Psoas muscle (tissue), 8 donors: ENCODE results near the gene PTPRD. TPM values are rescaled to one million over a fixed set of nuclear protein-coding genes. Genes with fewer than 3 reads are reported as not detected.

ENCODE experiments used
- ATAC-seq, 4 donors: fragments of 200-7000 bp; cut with Tn5 transposase; one replicate each; pipeline ENCODE4 v1.9.1; 2020; ENCODE audit warnings: moderate library complexity in 3 of 4, mild to moderate bottlenecking in 2 of 4
- DNase-seq, 2 donors: peaks; one replicate each; pipeline ENCODE4 v3.0.0-alpha.2; 2020
- H3K27ac ChIP-seq: fragments of 200-600 bp; one replicate; pipeline ENCODE4 v1.8.0; 2022
- H3K27me3 ChIP-seq, 3 donors: fragments of 200-600 bp in 1 of 3; one replicate each; pipeline versions ENCODE4 v1.6.1 to v1.8.0; 2013 to 2022; ENCODE audit warnings: low read length in 2 of 3, mild to moderate bottlenecking in 2 of 3, moderate library complexity in 1 of 3; ENCODE audit not compliant: insufficient read depth in 3 of 3
- H3K36me3 ChIP-seq, 2 donors: fragments of 200-600 bp in 1 of 2; one replicate each; pipeline versions ENCODE4 v1.6.1 to v1.8.0; 2013 to 2022; ENCODE audit warnings: low read depth in 1 of 2, mild to moderate bottlenecking in 1 of 2, moderate library complexity in 1 of 2; ENCODE audit not compliant: insufficient read depth in 1 of 2
- H3K4me1 ChIP-seq: fragments of 200-600 bp; one replicate; pipeline ENCODE4 v1.8.0; 2022
- H3K4me3 ChIP-seq: fragments of 200-600 bp; one replicate; pipeline ENCODE4 v1.8.0; 2022; ENCODE audit warnings: mild to moderate bottlenecking
- H3K9me3 ChIP-seq: fragments of 200-600 bp; one replicate; pipeline ENCODE4 v1.8.0; 2022
- WGBS, 3 donors: extraction: QIAGEN DNeasy Blood & Tissue Kit; methylation state at CpG; one replicate each; pipeline versions ENCODE4 v1.1.6 to v1.1.7; 2013; 5-methylcytosine and 5-hydroxymethylcytosine counted together
- intact Hi-C, 2 donors: fragments of 100-400 bp; cut with DNase I; formaldehyde crosslinking; loops; one replicate each; pipeline versions ENCODE4 v1.11.0 to v1.14.2; 2022
- polyA plus RNA-seq, 3 donors: library from polyadenylated mRNA; stranded (reverse); fragments of 200-250 nt; gene quantifications; one replicate each; pipeline ENCODE4 v1.2.3, GENCODE V29; 2013
- total RNA-seq, 4 donors: library from RNA; stranded (reverse); fragmentation: NEBNext Ultra II Directional in 2 of 4; extraction: Animal tissue kit (Norgen Biotek cat#: 25700) in 2 of 4; gene quantifications; one replicate each; pipeline versions ENCODE4 v1.2.1 to v1.2.4, GENCODE V29; 2021 to 2023
- TF ChIP-seq, protein P1 (sequence below): fragments of 200-600 bp; IDR thresholded peaks from one replicate; pipeline ENCODE4 v1.8.0; 2022; ENCODE audit warnings: antibody characterized with exemption
- donor health status: healthy with polysubstance abuse.
- donor health status: DM: no; HTN: no; CAD: no; lungs with moderate emphysema.
- donor health status: Bipolar disorder and iron deficiency.
- donor health status: healthy.
- donor health status: DM: yes; HTN: yes; CAD: no.
- donor health status: DM: no; HTN: no; CAD: no.
- donor health status: DM: no; HTN: no; CAD: no.
- donor health status: DM: yes; HTN: yes; CAD: no.

The PTPRD gene
- total and polyA plus RNA-seq, 7 donors, result 0.44 to 3.1 (median 0.91) TPM

- DNase-seq, result peak; percentile 63 to 78
- Histone ChIP-seq H3K27me3 (peaks cover 0 to 47% (median 11%) of the 10 kb centered on the region in 3 donors), H3K27ac (no peak overlapping the region), H3K36me3 (no peaks in the 10 kb centered on the region), H3K9me3 (no peaks in the 10 kb centered on the region), H3K4me3 (peak overlapping the region; percentile 68), H3K4me1 (peaks cover 5% of the 10 kb centered on the region)
- intact Hi-C loops, result no loop called here
- TF ChIP-seq, protein P1, sequence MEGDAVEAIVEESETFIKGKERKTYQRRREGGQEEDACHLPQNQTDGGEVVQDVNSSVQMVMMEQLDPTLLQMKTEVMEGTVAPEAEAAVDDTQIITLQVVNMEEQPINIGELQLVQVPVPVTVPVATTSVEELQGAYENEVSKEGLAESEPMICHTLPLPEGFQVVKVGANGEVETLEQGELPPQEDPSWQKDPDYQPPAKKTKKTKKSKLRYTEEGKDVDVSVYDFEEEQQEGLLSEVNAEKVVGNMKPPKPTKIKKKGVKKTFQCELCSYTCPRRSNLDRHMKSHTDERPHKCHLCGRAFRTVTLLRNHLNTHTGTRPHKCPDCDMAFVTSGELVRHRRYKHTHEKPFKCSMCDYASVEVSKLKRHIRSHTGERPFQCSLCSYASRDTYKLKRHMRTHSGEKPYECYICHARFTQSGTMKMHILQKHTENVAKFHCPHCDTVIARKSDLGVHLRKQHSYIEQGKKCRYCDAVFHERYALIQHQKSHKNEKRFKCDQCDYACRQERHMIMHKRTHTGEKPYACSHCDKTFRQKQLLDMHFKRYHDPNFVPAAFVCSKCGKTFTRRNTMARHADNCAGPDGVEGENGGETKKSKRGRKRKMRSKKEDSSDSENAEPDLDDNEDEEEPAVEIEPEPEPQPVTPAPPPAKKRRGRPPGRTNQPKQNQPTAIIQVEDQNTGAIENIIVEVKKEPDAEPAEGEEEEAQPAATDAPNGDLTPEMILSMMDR, result no peak
- peak; percentile 15 to 78 (median 56) for ATAC-seq
- WGBS, 3 donors, result 2 to 7% (median 4%) methylated on average over 30 to 45 of the region's 45 CpGs
These were observed 1754.7 kb downstream of the PTPRD start for GRCh38 chr9:8857926-8858595.

DNA sequence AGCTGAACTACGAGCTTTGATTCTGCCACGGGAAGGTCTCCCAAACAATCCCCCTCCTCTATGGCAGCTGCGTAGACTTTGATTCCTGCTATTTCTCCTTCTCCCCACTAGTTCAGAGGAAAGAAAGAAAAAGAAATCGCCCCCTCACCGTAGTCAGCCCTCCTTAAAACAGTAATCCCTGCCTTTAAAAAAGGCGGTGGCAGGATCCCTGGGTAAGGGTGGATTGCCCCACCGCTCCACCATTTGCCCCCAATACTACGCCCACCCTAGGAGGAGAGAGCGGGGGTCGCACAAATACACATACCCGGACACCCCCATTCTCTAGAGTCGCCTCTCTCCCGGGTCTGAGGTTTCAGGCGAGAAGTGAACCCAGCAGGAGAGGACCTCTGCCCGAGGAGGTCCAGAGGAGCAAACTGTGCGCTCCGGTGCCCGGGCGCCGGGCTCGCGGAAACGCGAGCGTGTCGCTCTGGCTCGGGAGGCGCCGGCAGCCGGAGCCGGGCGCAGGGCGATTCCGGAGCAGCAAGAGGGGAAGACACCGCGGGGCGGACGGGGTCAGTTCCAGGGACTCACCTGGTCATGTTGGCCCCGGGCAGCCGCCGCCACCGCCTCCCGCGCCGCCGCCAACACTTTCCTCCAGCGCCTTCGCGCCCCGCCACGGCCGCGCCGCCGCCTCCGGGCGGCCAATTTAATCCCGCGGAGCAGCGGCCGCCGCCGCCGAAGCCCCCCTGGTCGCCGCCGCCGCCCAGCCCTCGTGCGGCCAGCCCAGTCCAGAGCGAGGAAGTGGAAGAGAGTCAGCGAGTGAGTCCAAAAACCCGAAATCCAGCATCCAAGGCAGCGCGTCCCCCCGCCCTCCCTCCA, 1755.5 kb downstream of the PTPRD start:
- H3K4me3 ChIP-seq, result peak overlapping the region; percentile 68
- H3K27ac ChIP-seq, result no peak overlapping the region
- peak; percentile 23 to 60 for DNase-seq
- intact Hi-C loops, result no loop called here
- H3K27me3 ChIP-seq, result peaks cover 0 to 51% (median 11%) of the 10 kb centered on the region in 3 donors
- TF ChIP-seq, protein P1, result no peak
- peaks cover 5% of the 10 kb centered on the region for H3K4me1 ChIP-seq
- H3K9me3 ChIP-seq, result no peaks in the 10 kb centered on the region
- H3K36me3 ChIP-seq, result no peaks in the 10 kb centered on the region
- ATAC-seq, result peak; percentile 23 to 56 (median 44)
- 1% methylated on average over 52 to 76 of the region's 76 CpGs for WGBS, 3 donors

DNA sequence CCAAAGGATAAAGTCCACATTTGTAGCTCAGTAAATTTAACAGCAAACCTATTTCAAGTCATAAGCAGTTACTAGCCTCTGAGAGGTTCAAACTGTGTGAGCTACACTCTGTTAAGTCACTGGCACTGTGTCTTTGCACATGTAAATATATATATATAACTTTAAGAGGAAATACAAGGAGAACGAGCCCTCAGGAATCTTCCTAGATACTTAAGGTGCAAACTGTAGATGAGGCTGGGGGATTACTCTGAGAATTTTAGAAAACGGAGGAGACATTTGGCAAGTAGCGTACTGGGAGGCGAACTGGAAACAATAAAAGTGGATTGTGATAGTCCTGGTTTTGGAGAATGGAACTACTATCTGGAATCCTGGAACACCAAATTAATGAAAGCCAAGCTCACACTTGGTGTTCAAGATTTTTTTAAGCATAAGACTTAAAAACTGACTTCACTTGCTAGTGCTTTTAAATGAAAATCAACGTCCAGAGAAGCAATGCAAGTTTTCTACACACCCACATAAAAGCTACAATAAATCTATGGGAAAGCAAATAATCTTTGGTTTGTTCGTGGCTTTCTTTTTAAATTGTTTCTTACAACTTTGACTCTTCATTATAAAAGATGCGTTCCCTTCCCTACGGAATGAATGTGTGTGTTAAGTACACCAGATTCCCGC, 1756.3 kb downstream of the PTPRD start:
- Histone ChIP-seq H3K9me3 (no peaks in the 10 kb centered on the region), H3K36me3 (no peaks in the 10 kb centered on the region), H3K4me1 (peaks cover 5% of the 10 kb centered on the region), H3K4me3 (peak overlapping the region; percentile 68), H3K27me3 (peaks cover 0 to 52% (median 11%) of the 10 kb centered on the region in 3 donors), H3K27ac (no peak overlapping the region)
- TF ChIP-seq, protein P1, result no peak
- ATAC-seq (no peak), DNase-seq (no peak)
- 31 to 33% (median 31%) methylated on average over 9 of the region's 9 CpGs for WGBS, 3 donors
- intact Hi-C loops, result no loop called here

DNA sequence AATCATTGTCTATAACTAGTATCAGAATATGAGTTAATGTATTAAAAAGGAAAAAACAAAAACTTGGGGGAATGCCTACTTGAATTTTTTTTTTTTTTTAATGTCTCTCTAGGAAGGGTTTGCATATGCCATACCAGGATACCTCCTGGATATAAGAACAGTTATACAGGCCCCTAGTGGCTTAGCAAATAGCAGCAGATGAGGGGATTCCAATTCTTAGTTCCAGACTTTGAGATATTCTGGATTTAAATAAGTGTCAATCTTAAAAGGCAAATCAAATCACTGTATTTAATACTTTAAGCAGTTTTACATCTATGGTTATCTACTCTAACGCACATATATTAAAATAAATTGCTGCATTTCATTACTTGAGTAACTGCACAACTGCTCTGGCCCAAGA, 1757.8 kb downstream of the PTPRD start:
- Histone ChIP-seq H3K36me3 (no peaks in the 10 kb centered on the region), H3K4me1 (peaks cover 5% of the 10 kb centered on the region), H3K27me3 (peaks cover 0 to 52% (median 11%) of the 10 kb centered on the region in 3 donors), H3K4me3 (no peak overlapping the region), H3K9me3 (no peaks in the 10 kb centered on the region), H3K27ac (no peak overlapping the region)
- ATAC-seq, result no peak
- DNase-seq, result no peak
- intact Hi-C loops, result no loop called here
- WGBS, 3 donors, result 94 to 100% (median 97%) methylated on average over 1 of the region's 1 CpG
- TF ChIP-seq, protein P1, result no peak
